Raji (cell line): Measurements from ENCODE around the gene ZBTB20.

Experiments
- POLR2A ChIP-seq: IDR thresholded peaks from 2 replicates; pipeline ENCODE4 v1.6.1; 2011; ENCODE audit warnings: low read depth, low read length, control low read depth; ENCODE audit not compliant: insufficient read depth

ZBTB20 gene

DNA sequence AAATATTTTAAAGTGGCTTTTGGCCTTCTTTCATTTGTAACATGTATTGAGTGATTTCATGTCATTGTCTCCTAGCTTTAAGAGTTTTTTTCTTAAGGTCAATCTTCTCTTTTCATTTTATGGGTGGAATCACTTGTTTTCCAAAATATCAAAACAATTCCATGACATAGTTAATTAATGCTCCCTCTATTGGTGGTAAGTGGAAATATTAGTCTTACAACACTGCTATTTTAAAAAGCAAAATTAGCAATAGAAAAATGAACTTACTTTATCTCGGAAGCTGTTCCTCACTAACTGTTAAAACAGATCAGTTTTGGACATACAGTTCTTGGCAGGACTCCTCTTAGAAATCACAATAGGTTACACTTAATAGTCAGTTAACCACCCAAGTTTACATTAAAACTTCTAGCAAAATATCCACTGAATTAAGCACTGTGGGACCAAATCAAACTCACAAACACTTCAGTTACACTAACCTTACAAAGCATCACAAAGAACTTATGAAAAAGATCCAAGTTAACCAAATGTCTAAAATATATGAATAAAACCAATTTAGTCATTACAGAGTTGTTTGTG, 810.9 kb downstream of the ZBTB20 start:
- TF ChIP-seq POLR2A = no peak

GRCh38 chr3:114333923-114334240, 813.2 kb downstream of the ZBTB20 start:
- TF ChIP-seq POLR2A = no peak

- no peak for TF ChIP-seq POLR2A
Observed at GRCh38 chr3:114333180-114333922, 813.7 kb downstream of the ZBTB20 start.

DNA sequence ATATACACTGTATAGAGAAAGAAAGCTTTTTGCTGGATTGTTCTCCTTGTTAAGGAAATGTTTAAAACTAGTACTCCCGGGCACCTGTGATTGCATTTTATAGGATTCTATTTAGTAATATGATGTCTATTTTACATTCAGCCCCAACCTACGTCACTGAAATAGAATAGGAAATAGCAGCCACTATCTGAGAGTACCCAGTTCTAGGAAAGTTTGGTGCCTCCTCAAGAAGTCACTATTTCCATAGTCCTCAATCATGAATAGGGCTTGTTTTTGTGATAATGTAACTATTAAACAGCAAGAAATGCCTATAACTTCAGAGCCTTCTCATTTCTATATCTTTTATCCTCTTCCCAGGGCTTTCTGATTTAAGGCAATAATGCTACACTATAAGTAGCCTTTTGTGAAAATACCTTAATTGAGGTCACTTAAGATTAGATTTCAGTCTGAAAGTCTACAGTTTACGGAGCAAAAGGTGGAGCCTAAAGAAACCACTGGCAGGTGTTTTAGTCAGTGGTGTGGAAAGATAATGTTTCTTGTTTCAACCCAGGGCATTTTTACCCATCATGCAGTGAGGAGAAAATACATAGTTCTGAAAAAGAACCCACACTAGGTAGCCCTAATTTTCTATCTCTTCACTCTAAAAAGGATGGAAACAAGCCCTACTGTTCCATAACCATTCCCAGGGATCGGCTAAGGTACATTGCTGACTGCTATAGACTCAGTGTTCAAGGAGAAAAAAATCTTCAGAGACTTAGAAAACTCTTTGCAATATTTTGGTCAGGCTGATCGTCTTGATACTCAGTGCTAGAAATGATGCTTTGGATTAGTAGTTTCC, 814.5 kb downstream of the ZBTB20 start:
- TF ChIP-seq POLR2A = no peak

- no peak for TF ChIP-seq POLR2A
Observed at GRCh38 chr3:114331710-114332109, 815.4 kb downstream of the ZBTB20 start.

GRCh38 chr3:114331007-114331406, 816.1 kb downstream of the ZBTB20 start:
- no peak for TF ChIP-seq POLR2A

DNA sequence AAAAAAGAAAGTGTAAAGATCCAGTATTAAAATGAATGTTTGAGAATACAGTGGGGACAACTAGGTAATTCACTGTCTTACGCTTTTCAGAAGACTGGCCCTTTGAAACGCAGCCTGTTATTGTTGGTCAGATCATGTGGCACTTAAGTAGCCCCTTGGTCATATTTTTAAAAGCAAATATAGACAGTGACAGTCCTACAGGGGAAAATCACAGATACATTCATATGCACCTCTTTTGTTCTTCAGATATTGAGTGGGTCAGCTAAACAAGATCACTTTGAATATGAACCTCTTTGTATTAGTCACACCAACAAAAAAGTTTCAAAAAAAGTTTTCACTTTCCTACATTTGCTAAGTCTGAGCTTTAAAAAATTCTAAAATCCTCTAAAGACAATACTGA, 817.3 kb downstream of the ZBTB20 start:
- no peak for TF ChIP-seq POLR2A

GRCh38 chr3:114328345-114328744, 818.7 kb downstream of the ZBTB20 start:
- TF ChIP-seq POLR2A = no peak

DNA sequence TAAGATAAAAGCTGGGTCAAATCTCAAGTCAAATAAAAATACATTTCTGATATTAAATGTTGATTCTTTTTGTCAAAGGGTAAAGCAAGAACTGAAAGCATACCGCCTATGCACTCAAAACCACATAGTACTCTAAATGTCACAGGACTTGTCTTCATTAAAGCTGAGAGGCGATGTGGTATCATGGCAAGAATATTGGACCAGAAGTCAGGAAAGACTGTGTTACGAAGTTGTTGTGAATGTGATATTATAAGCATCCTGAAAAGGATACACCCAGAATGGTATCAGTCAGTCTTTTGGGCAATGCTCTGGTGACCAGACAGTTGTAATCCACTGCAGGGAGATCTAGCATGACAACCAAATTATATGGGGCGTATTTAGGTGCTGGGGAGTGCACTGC, 819.4 kb downstream of the ZBTB20 start:
- no peak for TF ChIP-seq POLR2A

GRCh38 chr3:114323546-114324254, 823.4 kb downstream of the ZBTB20 start:
- TF ChIP-seq POLR2A = no peak

DNA sequence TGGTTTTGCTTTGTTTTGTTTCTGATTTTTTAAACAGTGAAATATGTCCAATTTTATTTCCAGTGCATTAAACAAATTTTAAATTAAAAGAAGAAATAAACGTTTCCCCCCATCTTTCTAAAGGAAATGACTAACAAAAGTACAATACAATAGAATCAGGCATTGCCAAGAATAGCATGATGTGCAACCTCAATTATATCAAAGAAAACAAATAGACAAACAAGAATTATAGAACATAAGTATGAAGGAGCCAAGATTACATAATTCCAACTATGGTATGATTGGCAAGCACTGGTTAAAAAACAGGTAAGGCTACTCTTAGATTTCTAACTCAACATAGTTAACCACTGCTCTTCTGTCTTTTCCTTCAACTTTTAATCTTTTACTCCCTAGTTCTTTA, 826.8 kb downstream of the ZBTB20 start:
- TF ChIP-seq POLR2A = no peak

DNA sequence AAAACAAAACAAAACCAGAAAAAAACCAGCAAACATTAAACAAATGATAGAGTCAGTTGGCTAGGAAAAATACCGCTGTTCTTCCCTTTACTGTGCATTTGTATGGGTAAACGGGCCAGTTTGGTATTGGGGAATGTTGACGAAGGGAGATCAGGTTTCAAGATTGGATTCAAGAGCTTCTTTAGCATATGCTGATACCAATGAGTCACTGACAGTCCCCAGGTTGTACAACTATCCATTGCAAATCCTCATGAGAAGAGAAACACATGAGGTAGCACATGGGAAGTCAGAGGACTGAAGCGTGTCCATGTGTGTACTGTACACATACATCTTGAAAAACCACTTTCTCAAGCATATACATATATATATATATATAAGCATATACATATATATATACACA, 827.6 kb downstream of the ZBTB20 start:
- TF ChIP-seq POLR2A = no peak

DNA sequence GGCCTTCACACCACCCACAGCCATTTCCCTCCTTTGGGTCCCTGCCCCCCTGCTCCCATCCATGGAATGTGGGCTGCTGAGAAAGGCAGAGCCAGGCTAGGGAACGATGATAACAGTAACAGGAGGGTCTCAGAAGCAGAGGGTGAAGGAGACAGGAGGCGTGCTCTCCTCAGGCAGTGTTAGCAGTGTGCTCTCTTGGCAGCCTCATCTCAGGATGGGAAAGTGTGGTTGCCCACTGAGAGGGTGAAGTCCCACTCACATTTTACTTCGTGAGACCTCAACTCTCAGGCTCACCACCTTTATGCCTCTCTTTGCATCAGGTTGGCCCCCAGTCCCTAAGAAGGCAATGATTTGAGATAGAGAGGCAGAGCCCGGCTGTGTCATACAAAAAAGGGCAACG, 828.8 kb downstream of the ZBTB20 start:
- TF ChIP-seq POLR2A = no peak

- TF ChIP-seq POLR2A = no peak
Observed at GRCh38 chr3:114314282-114314681, 832.8 kb downstream of the ZBTB20 start.

DNA sequence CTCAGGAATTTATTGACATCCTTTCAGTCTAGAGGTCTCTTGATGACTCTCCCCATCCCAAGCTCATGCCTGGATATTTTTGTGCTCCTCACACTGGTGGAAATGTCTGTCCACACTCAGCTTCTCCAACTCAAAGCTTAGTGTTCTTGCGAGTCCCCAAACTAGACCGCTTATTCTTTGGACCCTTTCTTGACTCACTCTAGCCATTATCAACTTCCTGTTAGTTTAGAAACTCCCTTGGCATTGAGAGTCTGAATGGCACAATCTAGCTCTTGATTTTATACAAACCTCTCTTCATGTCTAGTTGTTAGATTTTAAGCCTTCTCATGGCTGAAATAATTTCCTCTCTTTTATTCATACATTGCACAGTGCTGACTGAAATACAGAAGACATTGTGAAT, 833.7 kb downstream of the ZBTB20 start:
- no peak for TF ChIP-seq POLR2A

DNA sequence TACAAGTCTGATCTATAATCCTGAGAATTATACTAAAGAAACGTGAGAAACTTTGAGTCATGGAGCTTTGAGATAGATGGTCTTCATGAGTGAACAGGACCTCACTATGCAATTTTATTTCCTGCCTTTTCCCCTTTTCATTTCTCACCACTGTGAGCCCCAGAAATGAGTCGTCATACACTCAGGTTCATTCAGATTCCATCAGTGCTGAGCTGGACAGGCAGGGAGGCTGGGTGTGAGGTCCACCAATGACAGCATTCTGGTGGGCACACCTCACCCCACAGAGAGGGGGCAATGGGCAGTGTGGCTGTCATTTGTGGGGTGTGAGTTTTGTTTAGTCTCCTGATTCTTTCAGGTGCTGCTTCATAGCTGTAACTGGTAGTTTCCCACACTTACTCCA, 836.4 kb downstream of the ZBTB20 start:
- TF ChIP-seq POLR2A = no peak

DNA sequence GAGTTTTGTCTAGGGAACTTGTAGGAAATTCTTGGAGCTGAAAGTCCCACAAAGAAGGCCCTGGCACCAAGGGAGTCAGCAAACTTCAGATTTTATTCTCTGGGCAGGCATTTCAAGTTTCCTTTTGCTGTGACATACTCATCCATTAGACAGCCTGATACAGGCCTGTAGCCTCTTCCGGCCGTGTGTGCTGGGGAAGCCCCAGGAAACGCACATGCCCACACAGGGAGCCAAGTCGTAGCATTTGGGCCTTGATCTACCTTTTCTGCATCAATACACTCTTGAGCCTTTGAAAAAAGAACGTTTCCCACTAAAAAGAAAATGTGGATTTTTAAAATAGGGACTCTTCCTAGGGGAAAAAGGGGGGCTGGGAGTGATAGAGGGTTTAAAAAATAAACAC, 838.3 kb downstream of the ZBTB20 start:
- TF ChIP-seq POLR2A = no peak
